ENCODE measurements around the gene HEPH. TPM values are rescaled to one million over a fixed set of nuclear protein-coding genes. Genes with fewer than 3 reads are reported as not detected.
"Not testable (repeated sequence)": the region's sequence is repeated elsewhere in the genome, so short reads cannot be mapped to it uniquely, and the experiment has no call there.

HEPH gene
- total RNA-seq, 1 experiment from 2014 or later: not detected

DNA sequence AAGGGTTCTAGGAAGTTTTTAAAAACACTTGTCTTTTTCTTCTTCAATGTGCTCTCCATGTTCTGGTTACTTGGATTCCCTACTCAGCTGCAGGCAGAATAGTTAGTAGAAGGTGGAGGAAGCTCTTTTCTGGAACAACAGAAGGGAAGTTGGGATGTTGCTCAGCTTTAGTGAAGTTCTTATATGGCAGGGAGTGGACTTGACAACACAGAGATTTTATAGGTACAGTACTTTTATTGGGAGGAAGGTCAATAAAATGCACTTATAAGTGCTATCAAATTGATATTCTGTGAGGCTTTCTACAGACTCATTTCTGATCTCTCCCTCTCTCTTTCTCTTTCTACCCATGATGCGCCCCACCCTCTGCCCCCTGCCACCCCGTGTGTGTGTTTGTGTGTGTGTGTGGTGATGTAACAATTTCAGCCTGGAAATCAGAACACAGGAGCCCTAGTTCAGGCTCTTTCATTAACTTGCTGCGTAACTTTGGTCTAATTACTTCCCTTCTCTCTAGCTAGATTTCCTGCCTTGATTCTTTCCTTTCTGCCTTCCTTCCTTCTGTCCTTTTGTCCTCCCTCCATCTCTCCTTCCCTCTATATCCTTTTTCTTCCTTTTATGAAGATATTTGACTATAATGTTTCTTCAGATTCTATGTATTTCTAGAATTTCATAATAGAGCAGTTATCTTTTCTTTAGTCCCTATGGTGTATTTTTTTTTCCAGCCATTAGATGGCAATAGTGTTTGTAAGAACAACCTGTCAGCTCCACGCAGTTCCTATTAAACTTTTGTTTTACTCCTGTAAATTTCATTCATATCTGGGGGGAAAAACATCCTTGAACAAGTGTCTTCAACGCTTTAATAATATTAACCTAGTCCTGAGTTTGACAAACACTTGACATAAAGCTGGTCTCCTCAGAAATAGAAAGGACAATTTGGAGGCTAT is 37.1 kb downstream of the HEPH start:
- DNase-seq (ENCODE audit: low spot score): no peak

- no peak for DNase-seq (ENCODE audit: low spot score)
Measured at GRCh38 chrX:66203114-66203513, 39.1 kb downstream of the HEPH start.

GRCh38 chrX:66221856-66222255 is 57.8 kb downstream of the HEPH start:
- no peak for DNase-seq (ENCODE audit: low spot score)

DNA sequence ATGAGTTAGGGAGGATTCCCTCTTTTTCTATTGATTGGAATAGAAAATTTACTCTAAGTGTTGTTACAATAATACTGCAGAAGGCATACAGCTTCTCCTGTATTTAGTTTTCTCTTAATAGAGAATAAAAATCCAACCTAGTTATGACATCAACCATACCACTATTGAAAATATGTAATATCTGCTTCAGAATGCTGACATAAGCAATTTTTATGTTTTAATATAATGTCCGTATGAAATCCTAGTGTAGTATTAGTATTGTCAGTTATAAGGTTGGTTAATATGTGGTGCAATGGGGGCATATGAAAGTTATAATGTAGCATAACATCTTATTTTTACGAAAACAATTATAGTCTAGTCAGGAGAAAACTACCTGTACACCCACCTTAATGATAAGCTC is 68.2 kb downstream of the HEPH start:
- DNase-seq (ENCODE audit: low spot score): no peak

DNA sequence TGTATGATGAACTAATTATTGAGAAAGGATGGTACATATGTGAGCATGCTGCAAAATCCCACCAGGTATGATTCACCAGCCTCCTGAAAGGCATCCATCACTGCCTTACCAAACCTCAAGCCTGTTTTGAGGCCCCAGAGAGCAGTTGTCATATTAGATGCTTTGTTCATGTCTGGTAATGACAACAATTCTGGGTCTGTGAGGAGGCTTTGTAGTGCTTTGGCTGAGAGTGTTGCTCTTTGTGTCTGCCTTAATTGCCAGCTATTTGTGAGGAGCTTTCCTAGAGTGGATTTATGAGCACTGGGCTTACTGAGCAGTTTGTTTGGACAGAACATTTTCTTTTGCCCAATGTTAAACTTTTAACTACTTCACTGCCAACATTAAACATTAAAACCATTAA is 69.2 kb downstream of the HEPH start:
- DNase-seq (ENCODE audit: low spot score): no peak

- not testable (repeated sequence) for DNase-seq (ENCODE audit: low spot score)
Measured at GRCh38 chrX:66233904-66234303, 69.9 kb downstream of the HEPH start.

GRCh38 chrX:66255359-66255967 is 91.4 kb downstream of the HEPH start:
- DNase-seq (ENCODE audit: low spot score): no peak

GRCh38 chrX:66262807-66263206 is 98.8 kb downstream of the HEPH start:
- no peak for DNase-seq (ENCODE audit: low spot score)

Other genes with a start within 250 kb of the HEPH start
- gene VSIG4, start 124.2 kb upstream of the HEPH start, total RNA-seq (2014; rRNA removed; shearing (Covaris generic)): not detected in 2 replicates

All from A172 (cell line).